Neural cell (in vitro differentiated cells): Measurements from ENCODE around the gene ZNF358. TPM values are rescaled to one million over a fixed set of nuclear protein-coding genes. Genes with fewer than 3 reads are reported as not detected.

Source experiments
- H2AFZ ChIP-seq: fragments of 200-600, 300-800 bp; sonication (generic), shearing (Covaris generic); 2 replicates; pipeline ENCODE4 v1.6.0; 2014; ENCODE audit warnings: low read depth, mild to moderate bottlenecking, antibody characterized with exemption, low read length, moderate library complexity
- H3F3A ChIP-seq: fragments of 200-600 bp; shearing (Covaris generic); 2 replicates; pipeline ENCODE4 v1.6.1; 2016; ENCODE audit warnings: mild to moderate bottlenecking, moderate library complexity, mixed read lengths, antibody characterized with exemption, low read length; ENCODE audit not compliant: insufficient read depth, poor library complexity, severe bottlenecking
- H3K27ac ChIP-seq: fragments of 200-600, 300-800 bp; sonication (generic), shearing (Covaris generic); 2 replicates; pipeline ENCODE4 v1.5.1; 2014; ENCODE audit warnings: mild to moderate bottlenecking, low read length, moderate library complexity
- H3K27me3 ChIP-seq: fragments of 300-800, 200-600 bp; sonication (generic), shearing (Covaris generic); 2 replicates; pipeline ENCODE4 v1.6.0; 2014; ENCODE audit warnings: mild to moderate bottlenecking, low read depth, low read length, moderate library complexity; ENCODE audit not compliant: insufficient read depth
- H3K36me3 ChIP-seq: fragments of 300-800, 200-600 bp; sonication (generic), shearing (Covaris generic); 2 replicates; pipeline ENCODE4 v1.5.1; 2014; ENCODE audit warnings: mild to moderate bottlenecking, antibody characterized with exemption, low read length, moderate library complexity; ENCODE audit not compliant: insufficient read depth
- H3K4me2 ChIP-seq: fragments of 300-800, 200-600 bp; sonication (generic), shearing (Covaris generic); 2 replicates; pipeline ENCODE4 v1.6.0; 2014; ENCODE audit warnings: mild to moderate bottlenecking, low read length
- H3K4me3 ChIP-seq: fragments of 300-800, 200-600 bp; sonication (generic), shearing (Covaris generic); 2 replicates; pipeline ENCODE4 v1.5.1; 2014; ENCODE audit warnings: mild to moderate bottlenecking, low read length, moderate library complexity
- H3K79me2 ChIP-seq: fragments of 200-600 bp; shearing (Covaris generic); replicated peaks from 2 replicates; pipeline ENCODE4 v1.6.0; 2014; ENCODE audit warnings: mild to moderate bottlenecking, low read length, moderate library complexity; ENCODE audit not compliant: insufficient read depth
- H3K9ac ChIP-seq: fragments of 300-800, 200-600 bp; sonication (generic), shearing (Covaris generic); 2 replicates; pipeline ENCODE4 v1.6.1; 2016; ENCODE audit warnings: mild to moderate bottlenecking, low read length, mixed read lengths
- H3K9me2 ChIP-seq: fragments of 200-600 bp; shearing (Covaris generic); 2 replicates; pipeline ENCODE4 v1.6.1; 2016; ENCODE audit warnings: mild to moderate bottlenecking, low read length, mixed read lengths; ENCODE audit not compliant: insufficient read depth
- H3K9me3 ChIP-seq: fragments of 200-600, 300-800 bp; sonication (generic), shearing (Covaris generic); 2 replicates; pipeline ENCODE4 v1.6.1; 2016; ENCODE audit warnings: mild to moderate bottlenecking, mixed run types, low read length, moderate library complexity, mixed read lengths
- H4K20me1 ChIP-seq: fragments of 200-600 bp; shearing (Covaris generic); 2 replicates; pipeline ENCODE4 v1.6.1; 2016; ENCODE audit warnings: mild to moderate bottlenecking, mixed run types; ENCODE audit not compliant: insufficient read depth
- EP300 ChIP-seq: fragments of 450-650 bp; conservative IDR thresholded peaks from 2 replicates; pipeline ENCODE4 v1.6.1; 2014; ENCODE audit warnings: antibody characterized with exemption, mild to moderate bottlenecking, moderate library complexity; ENCODE audit not compliant: poor library complexity, severe bottlenecking
- EZH2 ChIP-seq: fragments of 200-600, 300-800 bp; shearing (Covaris generic), sonication (generic); IDR thresholded peaks from 2 replicates; pipeline ENCODE4 v1.6.1; 2014; ENCODE audit warnings: antibody characterized with exemption, low read length, borderline replicate concordance, mild to moderate bottlenecking; ENCODE audit not compliant: insufficient read depth, poor library complexity, severe bottlenecking
- MXI1 ChIP-seq: fragments of 450-650 bp; conservative IDR thresholded peaks from 2 replicates; pipeline ENCODE4 v1.6.1; 2014; ENCODE audit warnings: antibody characterized with exemption, mild to moderate bottlenecking; ENCODE audit not compliant: poor library complexity, severe bottlenecking
- POLR2AphosphoS5 ChIP-seq: IDR thresholded peaks from 2 replicates; pipeline ENCODE4 v1.6.1; 2012
- RAD21 ChIP-seq: fragments of 450-650 bp; conservative IDR thresholded peaks from 2 replicates; pipeline ENCODE4 v1.6.1; 2014; ENCODE audit warnings: antibody characterized with exemption, mild to moderate bottlenecking, moderate library complexity
- SMC3 ChIP-seq: fragments of 450-650 bp; conservative IDR thresholded peaks from 2 replicates; pipeline ENCODE4 v1.6.1; 2014; ENCODE audit warnings: antibody characterized with exemption, mild to moderate bottlenecking, moderate library complexity; ENCODE audit not compliant: poor library complexity
- TAF1 ChIP-seq: IDR thresholded peaks from 2 replicates; pipeline ENCODE4 v1.6.1; 2012; ENCODE audit warnings: low read depth
- polyA plus RNA-seq: library from polyadenylated mRNA; depleted of rRNA; stranded (reverse); fragments of >200 nt; gene quantifications from 2 replicates; pipeline ENCODE4 v1.2.3, GENCODE V29; 2014
- TF ChIP-seq, protein P1 (sequence below): IDR thresholded peaks from 2 replicates; pipeline ENCODE4 v1.6.1; 2012; ENCODE audit warnings: borderline replicate concordance
- TF ChIP-seq, protein P2 (sequence below): fragments of 450-650 bp; IDR thresholded peaks from 2 replicates; pipeline ENCODE4 v1.5.1; 2014; ENCODE audit warnings: antibody characterized with exemption, mild to moderate bottlenecking, moderate library complexity; ENCODE audit not compliant: poor library complexity, severe bottlenecking

The ZNF358 gene
- polyA plus RNA-seq, 1 donor from 2014 or later = 22.0 TPM

GRCh38 chr19:7547159-7547558 lies 31.3 kb downstream of the ZNF358 start:
- Histone ChIP-seq H3K27ac (no peak overlapping the region), H3K9me2 (no peaks in the 10 kb centered on the region), H3K4me3 (no peak overlapping the region), H3K9me3 (no peaks in the 10 kb centered on the region), H3K79me2 (no peaks in the 10 kb centered on the region), H3K27me3 (no peaks in the 10 kb centered on the region), H3K36me3 (no peaks in the 10 kb centered on the region), H4K20me1 (no peaks in the 10 kb centered on the region), H3K4me2 (no peak overlapping the region), H3K9ac (no peak overlapping the region), H2AFZ (no peak overlapping the region), H3F3A (no peaks in the 10 kb centered on the region)
- TF ChIP-seq SMC3 (no peak), RAD21 (no peak)
- TF ChIP-seq, protein P1, sequence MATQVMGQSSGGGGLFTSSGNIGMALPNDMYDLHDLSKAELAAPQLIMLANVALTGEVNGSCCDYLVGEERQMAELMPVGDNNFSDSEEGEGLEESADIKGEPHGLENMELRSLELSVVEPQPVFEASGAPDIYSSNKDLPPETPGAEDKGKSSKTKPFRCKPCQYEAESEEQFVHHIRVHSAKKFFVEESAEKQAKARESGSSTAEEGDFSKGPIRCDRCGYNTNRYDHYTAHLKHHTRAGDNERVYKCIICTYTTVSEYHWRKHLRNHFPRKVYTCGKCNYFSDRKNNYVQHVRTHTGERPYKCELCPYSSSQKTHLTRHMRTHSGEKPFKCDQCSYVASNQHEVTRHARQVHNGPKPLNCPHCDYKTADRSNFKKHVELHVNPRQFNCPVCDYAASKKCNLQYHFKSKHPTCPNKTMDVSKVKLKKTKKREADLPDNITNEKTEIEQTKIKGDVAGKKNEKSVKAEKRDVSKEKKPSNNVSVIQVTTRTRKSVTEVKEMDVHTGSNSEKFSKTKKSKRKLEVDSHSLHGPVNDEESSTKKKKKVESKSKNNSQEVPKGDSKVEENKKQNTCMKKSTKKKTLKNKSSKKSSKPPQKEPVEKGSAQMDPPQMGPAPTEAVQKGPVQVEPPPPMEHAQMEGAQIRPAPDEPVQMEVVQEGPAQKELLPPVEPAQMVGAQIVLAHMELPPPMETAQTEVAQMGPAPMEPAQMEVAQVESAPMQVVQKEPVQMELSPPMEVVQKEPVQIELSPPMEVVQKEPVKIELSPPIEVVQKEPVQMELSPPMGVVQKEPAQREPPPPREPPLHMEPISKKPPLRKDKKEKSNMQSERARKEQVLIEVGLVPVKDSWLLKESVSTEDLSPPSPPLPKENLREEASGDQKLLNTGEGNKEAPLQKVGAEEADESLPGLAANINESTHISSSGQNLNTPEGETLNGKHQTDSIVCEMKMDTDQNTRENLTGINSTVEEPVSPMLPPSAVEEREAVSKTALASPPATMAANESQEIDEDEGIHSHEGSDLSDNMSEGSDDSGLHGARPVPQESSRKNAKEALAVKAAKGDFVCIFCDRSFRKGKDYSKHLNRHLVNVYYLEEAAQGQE = no peak

GRCh38 chr19:7549429-7550148 lies 33.7 kb downstream of the ZNF358 start:
- Histone ChIP-seq H3K9ac (no peak overlapping the region), H3F3A (no peaks in the 10 kb centered on the region), H3K4me2 (no peak overlapping the region), H2AFZ (no peak overlapping the region), H3K9me2 (no peaks in the 10 kb centered on the region), H3K79me2 (no peaks in the 10 kb centered on the region), H3K36me3 (peaks cover 2% of the 10 kb centered on the region), H3K9me3 (no peaks in the 10 kb centered on the region), H3K27ac (no peak overlapping the region), H3K27me3 (no peaks in the 10 kb centered on the region), H3K4me3 (no peak overlapping the region), H4K20me1 (no peaks in the 10 kb centered on the region)
- TF ChIP-seq MXI1 (no peak), SMC3 (no peak), POLR2AphosphoS5 (no peak), EP300 (no peak), EZH2 (no peak), RAD21 (no peak), TAF1 (no peak)
- TF ChIP-seq, protein P1 = no peak
- TF ChIP-seq, protein P2, sequence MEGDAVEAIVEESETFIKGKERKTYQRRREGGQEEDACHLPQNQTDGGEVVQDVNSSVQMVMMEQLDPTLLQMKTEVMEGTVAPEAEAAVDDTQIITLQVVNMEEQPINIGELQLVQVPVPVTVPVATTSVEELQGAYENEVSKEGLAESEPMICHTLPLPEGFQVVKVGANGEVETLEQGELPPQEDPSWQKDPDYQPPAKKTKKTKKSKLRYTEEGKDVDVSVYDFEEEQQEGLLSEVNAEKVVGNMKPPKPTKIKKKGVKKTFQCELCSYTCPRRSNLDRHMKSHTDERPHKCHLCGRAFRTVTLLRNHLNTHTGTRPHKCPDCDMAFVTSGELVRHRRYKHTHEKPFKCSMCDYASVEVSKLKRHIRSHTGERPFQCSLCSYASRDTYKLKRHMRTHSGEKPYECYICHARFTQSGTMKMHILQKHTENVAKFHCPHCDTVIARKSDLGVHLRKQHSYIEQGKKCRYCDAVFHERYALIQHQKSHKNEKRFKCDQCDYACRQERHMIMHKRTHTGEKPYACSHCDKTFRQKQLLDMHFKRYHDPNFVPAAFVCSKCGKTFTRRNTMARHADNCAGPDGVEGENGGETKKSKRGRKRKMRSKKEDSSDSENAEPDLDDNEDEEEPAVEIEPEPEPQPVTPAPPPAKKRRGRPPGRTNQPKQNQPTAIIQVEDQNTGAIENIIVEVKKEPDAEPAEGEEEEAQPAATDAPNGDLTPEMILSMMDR = no peak
